Chondrocyte (in vitro differentiated cells): ENCODE measurements around the gene OR6M1. TPM values are rescaled to one million over a fixed set of nuclear protein-coding genes. Genes with fewer than 3 reads are reported as not detected.

Experiments
- DNase-seq: peaks from one replicate; pipeline ENCODE4 v3.0.0; 2021; ENCODE audit warnings: mixed read lengths, low spot score
- H3K27ac Mint-ChIP-seq: one replicate; pipeline ENCODE4 v1.8.0; 2021; ENCODE audit warnings: mild to moderate bottlenecking, moderate library complexity, mixed read lengths; ENCODE audit not compliant: unreplicated experiment
- H3K27me3 Mint-ChIP-seq: 2 replicates; pipeline ENCODE4 v1.8.0; 2021; ENCODE audit warnings: low read depth, mixed read lengths
- H3K36me3 Mint-ChIP-seq: 2 replicates; pipeline ENCODE4 v1.8.0; 2021; ENCODE audit warnings: low read depth, mixed read lengths
- H3K4me1 Mint-ChIP-seq: 2 replicates; pipeline ENCODE4 v1.8.0; 2021; ENCODE audit warnings: low read depth, mild to moderate bottlenecking, mixed read lengths
- H3K4me3 Mint-ChIP-seq: one replicate; pipeline ENCODE4 v1.8.0; 2021; ENCODE audit warnings: mild to moderate bottlenecking, moderate library complexity, mixed read lengths; ENCODE audit not compliant: unreplicated experiment
- H3K9me3 Mint-ChIP-seq: 2 replicates; pipeline ENCODE4 v1.8.0; 2021; ENCODE audit warnings: low read depth, mixed read lengths
- total RNA-seq: library from RNA; stranded (reverse); gene quantifications from 3 replicates; pipeline ENCODE4 v1.2.1, GENCODE V29; 2021
- TF ChIP-seq, protein P1 (sequence below): fragments of 200-600 bp; sonication (generic); IDR thresholded peaks from 2 replicates; pipeline ENCODE4 v1.5.0; 2021; ENCODE audit warnings: antibody characterized with exemption, mild to moderate bottlenecking, moderate library complexity

Gene OR6M1
- total RNA-seq, 1 donor from 2014 or later, result not detected

- H3K36me3 Mint-ChIP-seq, result no peaks in the 10 kb centered on the region
- TF ChIP-seq, protein P1, sequence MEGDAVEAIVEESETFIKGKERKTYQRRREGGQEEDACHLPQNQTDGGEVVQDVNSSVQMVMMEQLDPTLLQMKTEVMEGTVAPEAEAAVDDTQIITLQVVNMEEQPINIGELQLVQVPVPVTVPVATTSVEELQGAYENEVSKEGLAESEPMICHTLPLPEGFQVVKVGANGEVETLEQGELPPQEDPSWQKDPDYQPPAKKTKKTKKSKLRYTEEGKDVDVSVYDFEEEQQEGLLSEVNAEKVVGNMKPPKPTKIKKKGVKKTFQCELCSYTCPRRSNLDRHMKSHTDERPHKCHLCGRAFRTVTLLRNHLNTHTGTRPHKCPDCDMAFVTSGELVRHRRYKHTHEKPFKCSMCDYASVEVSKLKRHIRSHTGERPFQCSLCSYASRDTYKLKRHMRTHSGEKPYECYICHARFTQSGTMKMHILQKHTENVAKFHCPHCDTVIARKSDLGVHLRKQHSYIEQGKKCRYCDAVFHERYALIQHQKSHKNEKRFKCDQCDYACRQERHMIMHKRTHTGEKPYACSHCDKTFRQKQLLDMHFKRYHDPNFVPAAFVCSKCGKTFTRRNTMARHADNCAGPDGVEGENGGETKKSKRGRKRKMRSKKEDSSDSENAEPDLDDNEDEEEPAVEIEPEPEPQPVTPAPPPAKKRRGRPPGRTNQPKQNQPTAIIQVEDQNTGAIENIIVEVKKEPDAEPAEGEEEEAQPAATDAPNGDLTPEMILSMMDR, result no peak
- no peak overlapping the region for H3K4me3 Mint-ChIP-seq
- H3K9me3 Mint-ChIP-seq, result peaks cover 2% of the 10 kb centered on the region
- H3K27ac Mint-ChIP-seq, result no peak overlapping the region
- no peak for DNase-seq
- peaks cover 4% of the 10 kb centered on the region for H3K27me3 Mint-ChIP-seq
- no peaks in the 10 kb centered on the region for H3K4me1 Mint-ChIP-seq
These were observed 9.9 kb downstream of the OR6M1 start for GRCh38 chr11:123796226-123796625.

DNA sequence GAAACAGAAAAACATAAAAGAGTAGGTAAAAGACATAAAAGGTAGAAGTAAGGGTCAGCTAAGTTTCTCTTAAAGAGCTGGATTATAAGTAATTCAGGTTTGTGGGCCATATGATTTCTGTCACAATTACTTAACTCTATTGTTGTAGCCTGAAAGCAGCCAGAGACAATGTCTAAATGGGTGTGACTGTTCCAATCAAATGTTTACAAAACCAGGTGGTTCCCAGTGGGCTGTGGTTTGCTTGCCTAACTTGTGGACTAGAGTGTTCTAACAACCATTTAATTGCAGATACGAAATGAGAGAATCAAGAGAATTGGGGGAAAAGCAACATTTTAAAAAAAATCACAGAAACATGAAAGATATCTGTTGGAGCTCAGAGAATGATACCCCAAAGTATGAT is 22.6 kb downstream of the OR6M1 start:
- no peak overlapping the region for H3K4me3 Mint-ChIP-seq

GRCh38 chr11:123778511-123778910 is 27.6 kb downstream of the OR6M1 start:
- H3K36me3 Mint-ChIP-seq, result no peaks in the 10 kb centered on the region
- peaks cover 8% of the 10 kb centered on the region for H3K27me3 Mint-ChIP-seq
- TF ChIP-seq, protein P1, result no peak
- DNase-seq, result no peak
- H3K4me1 Mint-ChIP-seq, result no peaks in the 10 kb centered on the region
- H3K27ac Mint-ChIP-seq, result no peak overlapping the region
- H3K4me3 Mint-ChIP-seq, result no peak overlapping the region
- no peaks in the 10 kb centered on the region for H3K9me3 Mint-ChIP-seq

More for the DNA sequence above, 22.6 kb downstream of the OR6M1 start:
- TF ChIP-seq, protein P1, result no peak
- Mint-ChIP-seq H3K27ac (no peak overlapping the region), H3K9me3 (no peaks in the 10 kb centered on the region), H3K27me3 (peaks cover 8% of the 10 kb centered on the region), H3K36me3 (no peaks in the 10 kb centered on the region), H3K4me1 (no peaks in the 10 kb centered on the region)
- DNase-seq, result no peak

GRCh38 chr11:123775715-123776549 is 30.2 kb downstream of the OR6M1 start:
- H3K27me3 Mint-ChIP-seq, result peaks cover 6% of the 10 kb centered on the region
- H3K9me3 Mint-ChIP-seq, result no peaks in the 10 kb centered on the region
- H3K27ac Mint-ChIP-seq, result no peak overlapping the region
- no peaks in the 10 kb centered on the region for H3K4me1 Mint-ChIP-seq
- TF ChIP-seq, protein P1, result no peak
- H3K4me3 Mint-ChIP-seq, result no peak overlapping the region
- H3K36me3 Mint-ChIP-seq, result no peaks in the 10 kb centered on the region
- DNase-seq, result no peak

DNA sequence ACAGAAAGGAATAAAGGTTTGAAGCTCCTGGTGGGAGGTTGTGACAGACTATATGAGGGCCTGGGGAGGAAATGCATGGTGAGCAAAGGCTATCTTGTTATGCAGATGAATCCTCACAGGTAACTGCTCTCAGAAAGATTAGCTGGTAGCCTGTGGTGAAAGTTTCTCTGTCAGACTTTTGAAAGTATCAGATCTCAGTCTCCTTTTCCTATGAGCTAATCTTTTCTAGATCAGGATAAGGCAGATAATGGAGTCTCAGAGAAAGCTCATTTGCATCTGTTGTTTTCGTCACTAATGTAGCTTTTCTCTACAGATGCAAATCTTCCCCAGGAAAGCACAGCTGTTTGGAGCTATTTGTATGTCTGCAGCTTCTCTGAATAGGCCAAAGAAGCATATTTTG is 30.9 kb downstream of the OR6M1 start:
- H3K4me3 Mint-ChIP-seq, result no peak overlapping the region
- no peak overlapping the region for H3K27ac Mint-ChIP-seq
- no peaks in the 10 kb centered on the region for H3K9me3 Mint-ChIP-seq
- no peak for DNase-seq
- peaks cover 6% of the 10 kb centered on the region for H3K27me3 Mint-ChIP-seq
- H3K4me1 Mint-ChIP-seq, result no peaks in the 10 kb centered on the region
- TF ChIP-seq, protein P1, result no peak
- no peaks in the 10 kb centered on the region for H3K36me3 Mint-ChIP-seq
